ENCODE results near the gene SYT7. TPM values are rescaled to one million over a fixed set of nuclear protein-coding genes. Genes with fewer than 3 reads are reported as not detected.

The SYT7 gene
- total and polyA plus RNA-seq, 4 donors, result 1.7 to 10.6 (median 3.8) TPM

DNA sequence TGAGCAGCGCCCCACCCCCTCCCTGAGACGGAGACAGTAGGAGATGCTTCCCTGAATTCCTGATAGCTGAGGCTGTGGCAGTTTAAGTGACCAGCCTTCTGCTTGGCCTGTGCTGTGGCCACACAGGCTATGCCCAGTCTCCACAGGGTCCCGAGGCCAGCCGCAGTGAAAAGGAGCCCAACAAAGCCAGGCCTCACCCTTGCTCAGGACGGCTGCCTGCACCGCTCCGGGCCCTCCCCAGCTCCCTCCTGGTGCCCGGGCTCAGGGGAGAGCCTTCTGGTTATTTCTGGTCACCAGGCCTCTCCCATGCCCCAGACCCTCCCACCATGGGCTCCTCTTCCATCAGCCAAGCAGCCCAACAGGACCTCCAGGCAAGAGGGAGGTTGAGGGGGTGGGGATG lies 43.5 kb downstream of the SYT7 start:
- no peak for DNase-seq
- Histone ChIP-seq H3K4me1 (ENCODE audit: control insufficient read depth in 5 of 5, insufficient read depth in 5 of 5, low read length in 5 of 5) (peaks cover 2 to 62% (median 11%) of the 10 kb centered on the region in 5 donors), H3K36me3 (ENCODE audit: control insufficient read depth in 4 of 4, insufficient read depth in 4 of 4, low read length in 4 of 4) (no peaks in the 10 kb centered on the region), H3K4me3 (no peak overlapping the region), H3K27ac (ENCODE audit: low read depth in 1 of 2, low read length in 1 of 2) (no peak overlapping the region), H3K9me3 (ENCODE audit: control insufficient read depth in 4 of 4, insufficient read depth in 3 of 4, low read length in 3 of 4) (no peaks in the 10 kb centered on the region), H3K9ac (ENCODE audit: insufficient read depth in 1 of 2, low read length in 2 of 2) (no peak overlapping the region), H3K27me3 (ENCODE audit: control insufficient read depth in 3 of 3, insufficient read depth in 3 of 3, low read length in 2 of 3) (no peaks in the 10 kb centered on the region)
- no peak for ATAC-seq (ENCODE audit: insufficient read depth, low FRiP score)
- 93 to 96% methylated on average over 8 of the region's 8 CpGs for WGBS, 2 donors
- TF ChIP-seq, protein P1, sequence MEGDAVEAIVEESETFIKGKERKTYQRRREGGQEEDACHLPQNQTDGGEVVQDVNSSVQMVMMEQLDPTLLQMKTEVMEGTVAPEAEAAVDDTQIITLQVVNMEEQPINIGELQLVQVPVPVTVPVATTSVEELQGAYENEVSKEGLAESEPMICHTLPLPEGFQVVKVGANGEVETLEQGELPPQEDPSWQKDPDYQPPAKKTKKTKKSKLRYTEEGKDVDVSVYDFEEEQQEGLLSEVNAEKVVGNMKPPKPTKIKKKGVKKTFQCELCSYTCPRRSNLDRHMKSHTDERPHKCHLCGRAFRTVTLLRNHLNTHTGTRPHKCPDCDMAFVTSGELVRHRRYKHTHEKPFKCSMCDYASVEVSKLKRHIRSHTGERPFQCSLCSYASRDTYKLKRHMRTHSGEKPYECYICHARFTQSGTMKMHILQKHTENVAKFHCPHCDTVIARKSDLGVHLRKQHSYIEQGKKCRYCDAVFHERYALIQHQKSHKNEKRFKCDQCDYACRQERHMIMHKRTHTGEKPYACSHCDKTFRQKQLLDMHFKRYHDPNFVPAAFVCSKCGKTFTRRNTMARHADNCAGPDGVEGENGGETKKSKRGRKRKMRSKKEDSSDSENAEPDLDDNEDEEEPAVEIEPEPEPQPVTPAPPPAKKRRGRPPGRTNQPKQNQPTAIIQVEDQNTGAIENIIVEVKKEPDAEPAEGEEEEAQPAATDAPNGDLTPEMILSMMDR (IDR thresholded peaks at IDR 0.05; ENCODE audit: control extremely low read depth, extremely low read depth), result no peak

DNA sequence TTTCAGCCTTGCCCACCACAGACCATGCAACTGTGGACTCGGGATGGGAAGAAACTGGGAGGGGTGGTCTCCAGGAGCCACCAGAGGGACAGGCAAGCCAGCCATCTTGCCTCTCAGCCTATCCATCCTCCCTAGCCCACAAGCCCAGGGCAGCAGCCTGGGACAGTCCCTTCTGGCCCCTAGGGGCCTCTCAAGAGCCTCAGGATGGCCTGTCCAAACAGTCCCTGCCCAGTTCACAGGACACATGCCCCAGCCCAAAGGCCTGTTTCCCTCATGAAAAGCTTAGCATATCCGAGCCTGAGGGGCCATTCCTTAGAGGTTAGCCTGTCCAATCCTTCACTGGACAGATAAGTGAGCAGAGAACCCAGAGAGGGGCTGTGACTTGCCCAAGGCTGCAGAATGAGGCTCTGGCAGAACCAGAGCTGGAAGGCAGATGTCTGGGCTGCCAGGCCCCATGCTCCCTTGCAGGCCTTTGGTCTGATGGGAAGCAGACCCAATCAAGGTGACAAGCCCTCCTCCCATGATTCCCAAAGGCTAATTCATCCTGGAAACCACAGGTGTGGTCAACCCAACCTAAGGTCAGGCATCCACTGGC lies 44.1 kb downstream of the SYT7 start:
- H3K9me3 ChIP-seq (ENCODE audit: control insufficient read depth in 4 of 4, insufficient read depth in 3 of 4, low read length in 3 of 4), result no peaks in the 10 kb centered on the region
- no peak overlapping the region for H3K4me3 ChIP-seq
- no peak for ATAC-seq (ENCODE audit: insufficient read depth, low FRiP score)
- peak overlapping the region in 1 of 2 donors; percentile 11 for H3K9ac ChIP-seq (ENCODE audit: insufficient read depth in 1 of 2, low read length in 2 of 2)
- WGBS, 2 donors, result 81 to 88% methylated on average over 2 of the region's 2 CpGs
- H3K27ac ChIP-seq (ENCODE audit: low read depth in 1 of 2, low read length in 1 of 2), result no peak overlapping the region
- TF ChIP-seq, protein P1 (IDR thresholded peaks at IDR 0.05; ENCODE audit: control extremely low read depth, extremely low read depth), result no peak
- peaks cover 0 to 56% (median 12%) of the 10 kb centered on the region in 5 donors for H3K4me1 ChIP-seq (ENCODE audit: control insufficient read depth in 5 of 5, insufficient read depth in 5 of 5, low read length in 5 of 5)
- no peaks in the 10 kb centered on the region for H3K27me3 ChIP-seq (ENCODE audit: control insufficient read depth in 3 of 3, insufficient read depth in 3 of 3, low read length in 2 of 3)
- DNase-seq, result no peak
- H3K36me3 ChIP-seq (ENCODE audit: control insufficient read depth in 4 of 4, insufficient read depth in 4 of 4, low read length in 4 of 4), result no peaks in the 10 kb centered on the region

DNA sequence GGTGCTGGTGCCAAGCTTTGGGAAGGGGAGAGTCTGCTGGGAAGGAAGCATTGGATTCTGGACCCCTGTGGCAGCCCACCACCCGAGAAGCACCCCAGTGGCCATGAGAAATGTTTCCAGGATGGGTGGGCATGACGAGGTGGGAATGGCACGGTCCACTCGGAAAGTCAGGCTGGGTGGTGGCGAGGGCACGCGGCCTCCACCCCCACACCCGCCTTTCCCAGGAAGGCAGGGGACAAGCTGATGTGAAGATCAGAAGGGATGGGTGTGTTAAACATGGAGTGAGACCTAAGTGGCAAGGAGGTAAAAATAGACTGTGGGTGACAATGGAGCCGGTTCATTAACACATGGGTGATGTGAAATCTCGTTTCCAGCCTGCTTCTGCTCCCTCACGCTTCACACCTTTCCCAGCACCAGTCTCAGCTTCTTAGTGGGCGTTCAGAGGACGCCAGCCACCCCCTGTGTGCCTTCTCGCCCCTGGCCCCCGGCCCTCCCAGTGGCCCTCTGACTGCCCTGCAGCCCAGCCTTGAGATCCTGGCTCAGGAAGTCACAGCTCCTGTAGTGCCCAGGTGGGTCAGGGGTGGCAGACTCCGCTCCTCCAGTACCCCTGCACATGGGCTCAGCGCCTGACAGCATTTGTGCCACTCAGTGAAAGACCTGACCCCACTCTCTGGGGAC lies 44.7 kb downstream of the SYT7 start:
- no peak overlapping the region for H3K4me3 ChIP-seq
- H3K36me3 ChIP-seq (ENCODE audit: control insufficient read depth in 4 of 4, insufficient read depth in 4 of 4, low read length in 4 of 4), result no peaks in the 10 kb centered on the region
- TF ChIP-seq, protein P1 (IDR thresholded peaks at IDR 0.05; ENCODE audit: control extremely low read depth, extremely low read depth), result no peak
- no peaks in the 10 kb centered on the region for H3K9me3 ChIP-seq (ENCODE audit: control insufficient read depth in 4 of 4, insufficient read depth in 3 of 4, low read length in 3 of 4)
- no peak overlapping the region for H3K27ac ChIP-seq (ENCODE audit: low read depth in 1 of 2, low read length in 1 of 2)
- H3K27me3 ChIP-seq (ENCODE audit: control insufficient read depth in 3 of 3, insufficient read depth in 3 of 3, low read length in 2 of 3), result no peaks in the 10 kb centered on the region
- no peak for DNase-seq
- no peak for ATAC-seq (ENCODE audit: insufficient read depth, low FRiP score)
- WGBS, 2 donors, result 83 to 86% methylated on average over 17 of the region's 17 CpGs
- H3K9ac ChIP-seq (ENCODE audit: insufficient read depth in 1 of 2, low read length in 2 of 2), result no peak overlapping the region
- H3K4me1 ChIP-seq (ENCODE audit: control insufficient read depth in 5 of 5, insufficient read depth in 5 of 5, low read length in 5 of 5), result peaks cover 0 to 54% (median 12%) of the 10 kb centered on the region in 5 donors
